H9 (cell line): ENCODE data around the gene BOD1L1. TPM values are rescaled to one million over a fixed set of nuclear protein-coding genes. Genes with fewer than 3 reads are reported as not detected.

Experiments
- DNase-seq: peaks from one replicate; pipeline ENCODE4 v3.0.0-alpha.2; 2017
- H2AFZ ChIP-seq: one replicate; pipeline ENCODE4 v1.6.1; 2013; ENCODE audit warnings: mild to moderate bottlenecking, low read length, control low read depth, moderate library complexity
- H2AK5ac ChIP-seq: 2 replicates; pipeline ENCODE4 v1.6.1; 2013; ENCODE audit warnings: low read length, control low read depth, mixed read lengths; ENCODE audit not compliant: insufficient read length
- H2BK120ac ChIP-seq: one replicate; pipeline ENCODE4 v1.6.1; 2013; ENCODE audit warnings: low read depth, mild to moderate bottlenecking, low read length, control low read depth, inconsistent platforms; ENCODE audit not compliant: poor library complexity, severe bottlenecking
- H2BK12ac ChIP-seq: 2 replicates; pipeline ENCODE4 v1.6.1; 2013; ENCODE audit warnings: low read length, control low read depth, mixed read lengths, low read depth; ENCODE audit not compliant: insufficient read length
- H2BK15ac ChIP-seq: 2 replicates; pipeline ENCODE4 v1.6.1; 2013; ENCODE audit warnings: low read depth, low read length, control low read depth
- H2BK20ac ChIP-seq: one replicate; pipeline ENCODE4 v1.6.1; 2013; ENCODE audit warnings: low read depth, mild to moderate bottlenecking, low read length, control low read depth, inconsistent platforms; ENCODE audit not compliant: poor library complexity, severe bottlenecking
- H2BK5ac ChIP-seq: 2 replicates; pipeline ENCODE4 v1.6.1; 2013; ENCODE audit warnings: low read length, control low read depth, mixed read lengths; ENCODE audit not compliant: insufficient read length
- H3K14ac ChIP-seq: 2 replicates; pipeline ENCODE4 v1.6.1; 2013; ENCODE audit warnings: low read length, control low read depth; ENCODE audit not compliant: insufficient read depth
- H3K18ac ChIP-seq: 2 replicates; pipeline ENCODE4 v1.6.1; 2013; ENCODE audit warnings: low read depth, mild to moderate bottlenecking, mixed read lengths, low read length, control low read depth; ENCODE audit not compliant: insufficient read length
- H3K23ac ChIP-seq: 2 replicates; pipeline ENCODE4 v1.6.1; 2013; ENCODE audit warnings: low read length, control low read depth, mixed read lengths, low read depth; ENCODE audit not compliant: insufficient read length
- H3K23me2 ChIP-seq: 2 replicates; pipeline ENCODE4 v1.6.1; 2013; ENCODE audit warnings: low read depth, mild to moderate bottlenecking, mixed read lengths, low read length, control low read depth; ENCODE audit not compliant: insufficient read length, poor library complexity, severe bottlenecking
- H3K27ac ChIP-seq: 2 replicates; pipeline ENCODE4 v1.5.1; 2013; ENCODE audit warnings: low read length, control low read depth, mixed read lengths, low read depth; ENCODE audit not compliant: insufficient read length
- H3K27me3 ChIP-seq: 2 replicates; pipeline ENCODE4 v1.6.1; 2013; ENCODE audit warnings: low read length, control low read depth, inconsistent platforms; ENCODE audit not compliant: insufficient read depth
- H3K4ac ChIP-seq: 2 replicates; pipeline ENCODE4 v1.6.1; 2013; ENCODE audit warnings: low read depth, mild to moderate bottlenecking, control low read depth, inconsistent platforms, low read length, moderate library complexity
- H3K4me1 ChIP-seq: 2 replicates; pipeline ENCODE4 v1.6.1; 2013; ENCODE audit warnings: low read length, control low read depth, inconsistent platforms; ENCODE audit not compliant: insufficient read depth
- H3K4me2 ChIP-seq: 2 replicates; pipeline ENCODE4 v1.6.1; 2013; ENCODE audit warnings: low read length, control low read depth, mixed read lengths; ENCODE audit not compliant: insufficient read length, insufficient read depth
- H3K56ac ChIP-seq: 2 replicates; pipeline ENCODE4 v1.6.1; 2013; ENCODE audit warnings: low read depth, mild to moderate bottlenecking, mixed read lengths, low read length, control low read depth; ENCODE audit not compliant: insufficient read length
- H3K79me1 ChIP-seq: 2 replicates; pipeline ENCODE4 v1.6.1; 2013; ENCODE audit warnings: low read depth, mild to moderate bottlenecking, moderate library complexity, low read length, control low read depth, inconsistent platforms; ENCODE audit not compliant: insufficient read depth, poor library complexity, severe bottlenecking
- H3K79me2 ChIP-seq: 2 replicates; pipeline ENCODE4 v1.6.1; 2013; ENCODE audit warnings: low read length, control low read depth, inconsistent platforms; ENCODE audit not compliant: insufficient read depth
- H3K9ac ChIP-seq: 2 replicates; pipeline ENCODE4 v1.6.1; 2013; ENCODE audit warnings: low read length, control low read depth, mixed read lengths; ENCODE audit not compliant: insufficient read length; ENCODE audit errors: extremely low read depth
- H3K9me3 ChIP-seq: one replicate; pipeline ENCODE4 v1.6.1; 2013; ENCODE audit warnings: low read depth, low read length, inconsistent platforms; ENCODE audit not compliant: control insufficient read depth
- H3T11ph ChIP-seq: one replicate; pipeline ENCODE4 v1.6.1; 2013; ENCODE audit warnings: mild to moderate bottlenecking, low read length, control low read depth, inconsistent platforms
- H4K20me1 ChIP-seq: one replicate; pipeline ENCODE4 v1.6.1; 2013; ENCODE audit not compliant: control insufficient read depth, insufficient read length, insufficient read depth
- H4K5ac ChIP-seq: 2 replicates; pipeline ENCODE4 v1.6.1; 2013; ENCODE audit warnings: low read depth, mild to moderate bottlenecking, mixed read lengths, low read length, control low read depth; ENCODE audit not compliant: insufficient read length
- H4K8ac ChIP-seq: replicated peaks from 2 replicates; pipeline ENCODE4 v1.6.1; 2013; ENCODE audit warnings: low read length, control low read depth, mixed read lengths, low read depth; ENCODE audit not compliant: insufficient read length
- H4K91ac ChIP-seq: 2 replicates; pipeline ENCODE4 v1.6.1; 2013; ENCODE audit warnings: low read depth, mild to moderate bottlenecking, moderate library complexity, mixed read lengths, low read length, control low read depth; ENCODE audit not compliant: insufficient read length
- H3K27ac Mint-ChIP-seq, 3 experiments: 2 replicates in 2 of 3; 3 replicates in 1 of 3; pipeline ENCODE4 v1.8.0; 2020 to 2021; ENCODE audit warnings: mixed read lengths in 3 of 3, mild to moderate bottlenecking in 1 of 3, moderate library complexity in 1 of 3
- H3K27me3 Mint-ChIP-seq: 2 replicates; pipeline ENCODE4 v1.8.0; 2021; ENCODE audit warnings: low read depth, mild to moderate bottlenecking, moderate library complexity, mixed read lengths
- H3K36me3 Mint-ChIP-seq, 3 experiments: 2 replicates in 2 of 3; 3 replicates in 1 of 3; pipeline ENCODE4 v1.8.0; 2020 to 2021; ENCODE audit warnings: low read depth in 3 of 3, mixed read lengths in 3 of 3; ENCODE audit not compliant: insufficient read depth in 1 of 3
- H3K4me1 Mint-ChIP-seq, 2 experiments: 2 replicates each; pipeline ENCODE4 v1.8.0; 2020; ENCODE audit warnings: mixed read lengths in 2 of 2
- H3K4me3 Mint-ChIP-seq, 2 experiments: 2 replicates in 1 of 2; 3 replicates in 1 of 2; pipeline ENCODE4 v1.8.0; 2020 to 2021; ENCODE audit warnings: mild to moderate bottlenecking in 2 of 2, mixed read lengths in 2 of 2, moderate library complexity in 1 of 2
- H3K9me3 Mint-ChIP-seq, 2 experiments: 2 replicates in 1 of 2; 3 replicates in 1 of 2; pipeline ENCODE4 v1.8.0; 2020; ENCODE audit warnings: mild to moderate bottlenecking in 2 of 2, mixed read lengths in 2 of 2, moderate library complexity in 1 of 2
- CTCF ChIP-seq: fragments of 200-600 bp; sonication (generic); conservative IDR thresholded peaks from 3 replicates; pipeline ENCODE4 v1.8.0; 2021; ENCODE audit warnings: antibody characterized with exemption, mild to moderate bottlenecking
- WGBS: extraction: QIAGEN DNeasy Blood & Tissue Kit; methylation state at CpG from one replicate; pipeline ENCODE4 v1.1.7; 2013; ENCODE audit warnings: missing lambda C conversion rate, low lambda C conversion rate, mixed read lengths; ENCODE audit not compliant: insufficient read length; ENCODE audit errors: extremely low coverage; 5-methylcytosine and 5-hydroxymethylcytosine counted together
- total RNA-seq: library from RNA; stranded (reverse); gene quantifications from 2 replicates; pipeline ENCODE4 v1.2.1, GENCODE V29; 2021

Gene BOD1L1
- total RNA-seq, 1 experiment from 2014 or later = 37.8 TPM

DNA sequence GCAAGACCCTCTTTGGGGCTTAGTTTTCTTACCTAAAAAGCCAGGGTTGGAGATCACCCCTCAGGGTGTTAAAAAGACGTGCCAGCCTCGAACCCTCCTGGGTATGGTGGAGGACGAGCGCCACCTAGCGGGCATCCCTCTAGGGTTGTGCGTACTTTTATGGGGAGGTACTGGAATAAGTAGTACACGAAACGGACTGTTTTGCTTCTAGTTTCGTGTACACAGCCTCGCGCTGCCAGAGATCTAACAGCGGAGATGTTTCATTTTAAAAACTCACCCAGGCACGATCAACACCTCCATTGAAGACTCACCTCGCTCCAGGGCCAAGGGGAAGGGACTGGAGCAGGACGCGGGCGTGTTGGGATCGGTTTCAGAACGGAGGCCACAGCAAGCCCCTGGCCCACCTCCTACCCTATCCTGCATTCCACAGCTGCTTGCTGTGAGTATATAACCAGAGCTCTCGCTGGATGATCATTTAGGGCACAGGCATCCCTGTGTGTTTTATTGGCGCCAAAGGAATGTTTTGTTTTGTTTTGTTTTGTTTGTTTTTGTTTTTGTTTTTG lies 78.5 kb downstream of the BOD1L1 start:
- H2BK12ac ChIP-seq = no peak overlapping the region
- H4K8ac ChIP-seq = no peak overlapping the region
- TF ChIP-seq CTCF = peak; percentile 98
- H2BK5ac ChIP-seq = no peak overlapping the region
- peaks cover 25% of the 10 kb centered on the region; the same call in 1 of the 2 replicates for H3K27me3 ChIP-seq
- no peaks in the 10 kb centered on the region for H3K79me1 ChIP-seq
- H3K9ac ChIP-seq = no peak overlapping the region
- no peaks in the 10 kb centered on the region for H3K4me1 ChIP-seq
- peak overlapping the region; percentile 71 to 79 for H3K4me3 Mint-ChIP-seq
- H2AFZ ChIP-seq = no peak overlapping the region
- peaks cover 7 to 11% of the 10 kb centered on the region in 2 experiments for H3K9me3 Mint-ChIP-seq
- no peak overlapping the region for H3K27ac Mint-ChIP-seq
- DNase-seq = peak; percentile 91
- peaks cover 20% of the 10 kb centered on the region for H3K23me2 ChIP-seq
- no peak overlapping the region for H2AK5ac ChIP-seq
- H3K4ac ChIP-seq = no peak overlapping the region
- no peaks in the 10 kb centered on the region for H3K9me3 ChIP-seq
- H3K14ac ChIP-seq = no peak overlapping the region
- WGBS = no CpG with 5 or more reads among the region's 21 CpGs
- H3K56ac ChIP-seq = no peak overlapping the region
- peak overlapping the region; percentile 57 for H3K4me2 ChIP-seq
- H4K20me1 ChIP-seq = no peaks in the 10 kb centered on the region
- no peak overlapping the region for H2BK20ac ChIP-seq
- peaks cover 22 to 26% of the 10 kb centered on the region in 2 experiments for H3K4me1 Mint-ChIP-seq
- no peak overlapping the region for H3T11ph ChIP-seq
- peaks cover 83% of the 10 kb centered on the region for H3K27me3 Mint-ChIP-seq
- no peak overlapping the region for H2BK120ac ChIP-seq
- H3K18ac ChIP-seq = no peak overlapping the region
- no peak overlapping the region for H4K91ac ChIP-seq
- H3K27ac ChIP-seq = no peak overlapping the region
- H3K36me3 Mint-ChIP-seq = no peaks in the 10 kb centered on the region; a peak in 1 of 7 replicates
- no peaks in the 10 kb centered on the region for H3K79me2 ChIP-seq
- H4K5ac ChIP-seq = no peak overlapping the region
- H2BK15ac ChIP-seq = no peak overlapping the region
- H3K23ac ChIP-seq = no peak overlapping the region
